Upper lobe of left lung (tissue), 6 donors: ENCODE results near the gene LYST. TPM values are rescaled to one million over a fixed set of nuclear protein-coding genes. Genes with fewer than 3 reads are reported as not detected.

Experiments used
- ATAC-seq, 2 donors: fragments of 200-7000 bp; cut with Tn5 transposase; one replicate each; pipeline ENCODE4 v1.9.1; 2022; ENCODE audit warnings: mild to moderate bottlenecking in 2 of 2, moderate library complexity in 2 of 2; ENCODE audit not compliant: low FRiP score in 2 of 2
- DNase-seq, 2 donors: peaks; one replicate each; pipeline ENCODE4 v3.0.0-alpha.2; 2019 to 2020
- H3K27ac ChIP-seq, 4 donors: fragments of 200-600 bp; sonication (generic); one replicate each; pipeline ENCODE4 v1.5.1; 2016 to 2019
- H3K27me3 ChIP-seq, 4 donors: fragments of 200-600 bp; sonication (generic); one replicate each; pipeline ENCODE4 v1.5.1; 2017 to 2019
- H3K36me3 ChIP-seq, 4 donors: fragments of 200-600 bp; sonication (generic); one replicate each; pipeline ENCODE4 v1.5.1; 2016 to 2019
- H3K4me1 ChIP-seq, 4 donors: fragments of 200-600 bp; sonication (generic); one replicate each; pipeline ENCODE4 v1.5.1; 2018 to 2019
- H3K4me3 ChIP-seq, 4 donors: fragments of 200-600 bp; sonication (generic); one replicate each; pipeline ENCODE4 v1.5.1; 2017 to 2019; ENCODE audit warnings: mild to moderate bottlenecking in 2 of 4, moderate library complexity in 1 of 4
- H3K9me3 ChIP-seq, 4 donors: fragments of 200-600 bp; sonication (generic); one replicate each; pipeline ENCODE4 v1.5.1; 2018 to 2019
- EP300 ChIP-seq, 4 donors: sonication (generic); formaldehyde crosslinking; IDR thresholded peaks; one replicate each; pipeline ENCODE4 v1.5.1; 2017; ENCODE audit warnings: antibody characterized with exemption in 4 of 4, control low read depth in 2 of 4
- POLR2A ChIP-seq, 4 donors: fragments of 450-650 bp; IDR thresholded peaks; one replicate each; pipeline ENCODE4 v1.5.1; 2016 to 2017; ENCODE audit warnings: antibody characterized with exemption in 4 of 4, mild to moderate bottlenecking in 2 of 4
- POLR2AphosphoS5 ChIP-seq, 2 donors: sonication (generic); formaldehyde crosslinking; IDR thresholded peaks; one replicate each; pipeline ENCODE4 v1.5.1; 2017; ENCODE audit warnings: antibody characterized with exemption in 2 of 2
- WGBS, 2 donors: methylation state at CpG; one replicate each; pipeline ENCODE4 v1.1.5; 2017 to 2018; 5-methylcytosine and 5-hydroxymethylcytosine counted together
- total RNA-seq, 6 donors: library from RNA; depleted of rRNA in 4 of 6; stranded (reverse); fragments of >200 nt in 4 of 6; gene quantifications; one replicate each; pipeline versions ENCODE4 v1.1.0 to v1.2.1, GENCODE V29; 2016 to 2021
- TF ChIP-seq, protein P1 (sequence below), 6 experiments: fragments of 450-650 bp in 4 of 6; fragments of 200-600 bp in 2 of 6; sonication (generic) in 2 of 6; IDR thresholded peaks; one replicate each; pipeline ENCODE4 v1.5.1; 2016 to 2019; ENCODE audit warnings: antibody characterized with exemption in 6 of 6
- donor health status: DM: no; HTN: no; CAD: no; lungs with moderate emphysema.
- donor health status: DM: no; HTN: yes; CAD: no; lungs with severe emphysema.

The LYST gene
- total RNA-seq, 6 donors from 2014 or later, result 34.0 to 87.0 (median 54.0) TPM

DNA sequence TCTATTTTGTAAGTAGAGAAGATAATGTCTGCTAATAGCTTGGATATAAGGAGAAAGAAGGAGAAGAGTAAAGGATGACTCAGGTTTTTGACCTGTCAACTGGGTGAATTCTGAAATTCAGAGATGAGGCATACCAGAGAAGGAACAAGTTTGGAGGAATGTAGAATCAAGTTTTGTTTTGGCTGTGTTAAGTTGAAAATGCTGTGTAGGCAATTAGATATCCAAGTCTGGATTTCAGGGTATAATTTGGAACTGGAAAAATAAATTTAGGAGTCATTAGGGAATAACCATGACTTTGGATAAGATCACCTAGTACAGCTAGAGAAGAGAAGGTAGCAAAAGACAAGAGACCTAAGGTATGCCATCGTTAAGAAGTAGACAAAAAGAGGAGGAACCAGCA, 194.7 kb downstream of the LYST start:
- Histone ChIP-seq H3K9me3 (peaks cover 14 to 26% (median 22%) of the 10 kb centered on the region in 4 donors), H3K36me3 (peaks cover 4 to 79% (median 50%) of the 10 kb centered on the region in 4 donors), H3K4me1 (no peaks in the 10 kb centered on the region), H3K27me3 (no peaks in the 10 kb centered on the region), H3K27ac (no peak overlapping the region), H3K4me3 (no peak overlapping the region)
- DNase-seq (no peak), ATAC-seq (no peak)
- WGBS, 2 donors, result 100% methylated on average over 1 of the region's 1 CpG
- TF ChIP-seq, protein P1, sequence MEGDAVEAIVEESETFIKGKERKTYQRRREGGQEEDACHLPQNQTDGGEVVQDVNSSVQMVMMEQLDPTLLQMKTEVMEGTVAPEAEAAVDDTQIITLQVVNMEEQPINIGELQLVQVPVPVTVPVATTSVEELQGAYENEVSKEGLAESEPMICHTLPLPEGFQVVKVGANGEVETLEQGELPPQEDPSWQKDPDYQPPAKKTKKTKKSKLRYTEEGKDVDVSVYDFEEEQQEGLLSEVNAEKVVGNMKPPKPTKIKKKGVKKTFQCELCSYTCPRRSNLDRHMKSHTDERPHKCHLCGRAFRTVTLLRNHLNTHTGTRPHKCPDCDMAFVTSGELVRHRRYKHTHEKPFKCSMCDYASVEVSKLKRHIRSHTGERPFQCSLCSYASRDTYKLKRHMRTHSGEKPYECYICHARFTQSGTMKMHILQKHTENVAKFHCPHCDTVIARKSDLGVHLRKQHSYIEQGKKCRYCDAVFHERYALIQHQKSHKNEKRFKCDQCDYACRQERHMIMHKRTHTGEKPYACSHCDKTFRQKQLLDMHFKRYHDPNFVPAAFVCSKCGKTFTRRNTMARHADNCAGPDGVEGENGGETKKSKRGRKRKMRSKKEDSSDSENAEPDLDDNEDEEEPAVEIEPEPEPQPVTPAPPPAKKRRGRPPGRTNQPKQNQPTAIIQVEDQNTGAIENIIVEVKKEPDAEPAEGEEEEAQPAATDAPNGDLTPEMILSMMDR (IDR thresholded peaks at IDR 0.05), result no peak
- TF ChIP-seq POLR2AphosphoS5 (IDR thresholded peaks at IDR 0.05) (no peak), POLR2A (IDR thresholded peaks at IDR 0.05) (no peak), EP300 (IDR thresholded peaks at IDR 0.05) (no peak)

DNA sequence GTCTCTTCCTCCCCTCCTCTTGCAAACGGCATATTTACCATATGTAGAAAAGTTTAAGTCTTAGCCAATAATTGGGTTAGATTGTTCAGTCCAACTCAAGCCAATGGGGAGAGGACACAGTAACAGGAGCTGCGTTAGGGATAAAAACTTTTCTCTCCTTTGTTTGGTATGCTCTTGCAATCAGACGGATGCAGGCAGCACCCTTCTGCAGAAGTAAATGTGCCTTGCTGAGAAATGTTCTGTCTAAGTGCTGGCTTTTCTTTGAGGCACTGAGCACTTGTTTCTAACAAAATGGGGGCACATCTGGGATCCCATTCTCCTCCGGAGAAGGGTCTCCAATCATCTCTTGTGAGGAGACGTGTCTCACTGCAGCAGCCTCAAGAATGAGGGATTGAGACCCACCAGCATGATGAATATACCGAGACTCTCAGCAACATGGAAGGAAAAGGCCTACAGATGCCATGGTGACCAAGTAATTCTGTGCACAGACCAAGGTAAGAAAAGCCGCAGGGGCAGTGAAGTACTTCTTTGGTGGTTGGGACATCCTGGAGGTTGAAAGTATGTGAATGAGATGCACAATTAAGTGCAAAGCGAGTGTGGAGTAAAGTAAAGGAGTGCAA, 196.4 kb downstream of the LYST start:
- Histone ChIP-seq H3K4me1 (no peaks in the 10 kb centered on the region), H3K9me3 (peaks cover 14 to 24% (median 22%) of the 10 kb centered on the region in 4 donors), H3K36me3 (peaks cover 0 to 62% (median 34%) of the 10 kb centered on the region in 4 donors), H3K4me3 (no peak overlapping the region), H3K27ac (no peak overlapping the region), H3K27me3 (no peaks in the 10 kb centered on the region)
- ATAC-seq (no peak), DNase-seq (no peak)
- TF ChIP-seq POLR2A (IDR thresholded peaks at IDR 0.05), result no peak
- WGBS, 2 donors, result 96 to 100% methylated on average over 8 of the region's 8 CpGs

DNA sequence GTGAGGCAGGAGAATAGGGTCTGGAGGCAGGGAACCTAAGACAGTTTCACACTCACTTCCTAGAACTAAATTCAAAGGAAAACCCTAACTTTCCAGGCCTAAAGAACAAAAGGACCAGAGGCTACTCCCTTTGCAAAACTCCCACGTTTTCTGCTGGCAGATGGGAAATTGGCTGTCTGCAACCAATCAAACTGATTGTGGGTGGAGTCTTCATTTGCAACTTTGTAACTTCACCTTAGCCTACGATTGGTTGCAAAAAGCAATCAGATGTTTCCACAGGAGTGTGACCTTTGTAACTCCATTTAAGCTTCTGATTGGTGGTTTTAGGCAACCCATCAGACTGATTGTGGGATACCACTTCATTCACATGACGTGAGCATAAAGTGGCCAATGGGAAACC, 197.4 kb downstream of the LYST start:
- no peaks in the 10 kb centered on the region for H3K4me1 ChIP-seq
- no peak overlapping the region for H3K27ac ChIP-seq
- DNase-seq (no peak), ATAC-seq (no peak)
- TF ChIP-seq, protein P1 (IDR thresholded peaks at IDR 0.05), result no peak
- no peak for TF ChIP-seq POLR2A (IDR thresholded peaks at IDR 0.05)
- TF ChIP-seq POLR2AphosphoS5 (IDR thresholded peaks at IDR 0.05), result no peak
- TF ChIP-seq EP300 (IDR thresholded peaks at IDR 0.05), result no peak
- H3K27me3 ChIP-seq, result no peaks in the 10 kb centered on the region
- H3K4me3 ChIP-seq, result no peak overlapping the region
- WGBS, 2 donors, result 94 to 95% methylated on average over 2 to 3 of the region's 3 CpGs
- peaks cover 0 to 62% (median 25%) of the 10 kb centered on the region in 4 donors for H3K36me3 ChIP-seq
- peaks cover 14 to 22% (median 20%) of the 10 kb centered on the region in 4 donors for H3K9me3 ChIP-seq

DNA sequence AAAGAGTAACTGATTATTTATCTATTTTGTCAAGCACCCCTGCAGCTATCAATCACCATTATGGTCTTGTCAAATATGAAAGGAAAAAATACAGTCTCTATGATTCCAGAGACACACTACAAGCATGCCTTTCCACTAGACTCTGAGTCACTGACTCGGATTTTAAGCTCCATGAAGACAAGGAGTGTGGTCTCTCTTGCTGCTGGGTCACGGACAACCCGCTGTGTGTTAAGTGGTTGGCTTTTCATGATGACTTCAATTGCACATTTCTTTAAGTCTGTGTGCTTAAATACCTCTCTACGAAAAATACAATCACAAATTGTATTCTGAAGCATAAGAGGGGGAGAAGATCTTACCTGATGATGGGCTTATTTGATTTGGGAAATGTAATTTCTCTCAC, 203.1 kb downstream of the LYST start:
- Histone ChIP-seq H3K27ac (no peak overlapping the region), H3K36me3 (peaks cover 10 to 49% (median 19%) of the 10 kb centered on the region in 4 donors), H3K27me3 (no peaks in the 10 kb centered on the region), H3K4me1 (no peaks in the 10 kb centered on the region), H3K9me3 (no peaks in the 10 kb centered on the region), H3K4me3 (no peak overlapping the region)
- DNase-seq, result no peak
- no peak for TF ChIP-seq POLR2AphosphoS5 (IDR thresholded peaks at IDR 0.05)
- TF ChIP-seq POLR2A (IDR thresholded peaks at IDR 0.05), result no peak
- TF ChIP-seq, protein P1 (IDR thresholded peaks at IDR 0.05), result no peak
- no peak for TF ChIP-seq EP300 (IDR thresholded peaks at IDR 0.05)
- no peak for ATAC-seq
- WGBS, 2 donors, result 90 to 97% methylated on average over 4 of the region's 4 CpGs

DNA sequence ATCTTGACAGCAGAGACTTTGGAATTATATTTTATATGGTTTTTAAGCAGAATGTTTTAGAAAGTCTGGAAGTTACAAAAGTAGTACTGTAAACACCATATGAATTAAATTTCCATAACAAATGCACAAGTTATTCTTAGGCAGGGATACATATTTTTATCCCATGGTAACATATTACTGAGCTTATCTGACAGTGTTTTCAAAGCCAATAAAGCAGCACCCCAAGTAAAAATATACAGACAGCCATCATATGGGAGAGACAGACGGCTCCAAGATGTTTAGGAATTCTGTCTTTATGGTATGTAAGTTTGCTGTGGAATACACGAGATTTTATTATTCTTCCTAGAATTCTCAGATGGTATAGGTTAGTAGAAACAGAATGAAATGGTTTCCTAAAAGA, 205.1 kb downstream of the LYST start:
- no peaks in the 10 kb centered on the region for H3K27me3 ChIP-seq
- no peak for TF ChIP-seq EP300 (IDR thresholded peaks at IDR 0.05)
- TF ChIP-seq POLR2A (IDR thresholded peaks at IDR 0.05), result no peak
- TF ChIP-seq, protein P1 (IDR thresholded peaks at IDR 0.05), result no peak
- TF ChIP-seq POLR2AphosphoS5 (IDR thresholded peaks at IDR 0.05), result no peak
- no peak overlapping the region for H3K4me3 ChIP-seq
- H3K4me1 ChIP-seq, result no peaks in the 10 kb centered on the region
- ATAC-seq (no peak), DNase-seq (no peak)
- H3K36me3 ChIP-seq, result peaks cover 10 to 45% (median 19%) of the 10 kb centered on the region in 4 donors
- H3K9me3 ChIP-seq, result no peaks in the 10 kb centered on the region
- no peak overlapping the region for H3K27ac ChIP-seq
- WGBS, 2 donors, result 75 to 78% methylated on average over 2 of the region's 2 CpGs
